GM12878 (cell line): ENCODE data around the gene PPP1R12B. TPM values are rescaled to one million over a fixed set of nuclear protein-coding genes. Genes with fewer than 3 reads are reported as not detected.
A peak's percentile ranks its signal among the peaks of the same experiment; 100 is the strongest.
"Not testable (repeated sequence)": the region's sequence is repeated elsewhere in the genome, so short reads cannot be mapped to it uniquely, and the experiment has no call there.

Experiments used
- ATAC-seq: fragments of 200-7000 bp; cut with Tn5 transposase; 3 replicates; pipeline ENCODE4 v1.9.1; 2020; ENCODE audit warnings: mild to moderate bottlenecking, moderate library complexity
- BruUV-seq: library from RNA; stranded (reverse); fragments of 400-500 nt; replicated peaks from 2 replicates; lab custom pipeline; 2021; lab: Mats Ljungman, UMichigan
- CTCF ChIA-PET: fragments of 300-600 bp; sonication (Branson Sonifier 250); formaldehyde crosslinking; extraction: SDS; loops from one replicate; lab custom pipeline; 2021; ENCODE audit warnings: inconsistent platforms; lab: Yijun Ruan, JAX
- POLR2A ChIA-PET: fragments of 350-600 bp; formaldehyde crosslinking; extraction: SDS; loops from one replicate; lab custom pipeline; 2021; ENCODE audit warnings: inconsistent platforms; lab: Charles Lee
- RAD21 ChIA-PET: fragments of 300-600 bp; sonication (Branson Sonifier 250); formaldehyde crosslinking; loops from one replicate; lab custom pipeline; 2023; ENCODE audit warnings: antibody characterized with exemption; ENCODE audit not compliant: unreplicated experiment; lab: Charles Lee
- SMC1A ChIA-PET: fragments of 300-600 bp; sonication (Branson Sonifier 250); formaldehyde crosslinking; loops from one replicate; lab custom pipeline; 2023; ENCODE audit not compliant: unreplicated experiment, uncharacterized antibody; lab: Charles Lee
- DNase-seq: peaks from one replicate; pipeline ENCODE4 v3.0.0-alpha.2; 2011; ENCODE audit warnings: low read depth, low spot score
- FAIRE-seq: peaks from 3 replicates; lab custom pipeline; 2011; peaks lifted over from hg19 to GRCh38; lab: Jason Lieb, UNC
- H2AFZ ChIP-seq: 2 replicates; pipeline ENCODE4 v1.6.0; 2011; ENCODE audit warnings: low read depth, low read length, control low read depth; ENCODE audit not compliant: control insufficient read depth
- H3K27ac ChIP-seq: 2 replicates; pipeline ENCODE4 v1.5.1; 2011; ENCODE audit warnings: control low read depth; ENCODE audit not compliant: control insufficient read depth, insufficient read depth
- H3K27me3 ChIP-seq, 2 experiments: replicated peaks in 1 of 2; 2 replicates each; pipeline versions ENCODE4 v1.6.0 to v1.6.1; 2011; ENCODE audit warnings: low read length in 1 of 2; ENCODE audit not compliant: control insufficient read depth in 2 of 2, insufficient read depth in 2 of 2
- H3K36me3 ChIP-seq, 2 experiments: 2 replicates each; pipeline ENCODE4 v1.5.1; 2011; ENCODE audit warnings: low read length in 1 of 2; ENCODE audit not compliant: control insufficient read depth in 2 of 2, insufficient read depth in 2 of 2
- H3K4me1 ChIP-seq: 2 replicates; pipeline ENCODE4 v1.6.1; 2011; ENCODE audit warnings: mild to moderate bottlenecking, low read length, moderate library complexity, mixed read lengths; ENCODE audit not compliant: control insufficient read depth, insufficient read depth
- H3K4me2 ChIP-seq: 2 replicates; pipeline ENCODE4 v1.6.0; 2011; ENCODE audit warnings: control low read depth; ENCODE audit not compliant: control insufficient read depth, insufficient read depth
- H3K4me3 ChIP-seq: fragments of 200-600 bp; sonication (generic); 2 replicates; pipeline ENCODE4 v1.5.1; 2016
- H3K79me2 ChIP-seq: 2 replicates; pipeline ENCODE4 v1.6.0; 2011; ENCODE audit warnings: low read length; ENCODE audit not compliant: control insufficient read depth, insufficient read depth
- H3K9ac ChIP-seq: 2 replicates; pipeline ENCODE4 v1.8.0; 2011; ENCODE audit warnings: low read length, control low read depth, mixed read lengths; ENCODE audit not compliant: control insufficient read depth, insufficient read depth
- H3K9me3 ChIP-seq: replicated peaks from 3 replicates; pipeline ENCODE4 v1.5.1; 2011; ENCODE audit warnings: mild to moderate bottlenecking, low read length; ENCODE audit not compliant: control insufficient read depth, insufficient read depth
- H4K20me1 ChIP-seq: 2 replicates; pipeline ENCODE4 v1.6.0; 2011; ENCODE audit not compliant: control insufficient read depth, insufficient read depth
- BMI1 ChIP-seq: fragments of 450-650 bp; IDR thresholded peaks from 2 replicates; pipeline ENCODE4 v1.6.1; 2016; ENCODE audit warnings: mild to moderate bottlenecking, moderate library complexity, borderline replicate concordance
- CBFB ChIP-seq: IDR thresholded peaks from 2 replicates; pipeline ENCODE4 v1.6.1; 2016; ENCODE audit warnings: antibody characterized with exemption, low read depth
- DPF2 ChIP-seq: fragments of 450-650 bp; IDR thresholded peaks from 2 replicates; pipeline ENCODE4 v1.6.1; 2017; ENCODE audit warnings: mild to moderate bottlenecking
- GABPA ChIP-seq: IDR thresholded peaks from 2 replicates; pipeline ENCODE4 v1.6.1; 2014; ENCODE audit warnings: antibody characterized with exemption, low read depth, mild to moderate bottlenecking, inconsistent platforms
- JUNB ChIP-seq: IDR thresholded peaks from 2 replicates; pipeline ENCODE4 v1.6.1; 2016; ENCODE audit warnings: antibody characterized with exemption, mild to moderate bottlenecking
- JUND ChIP-seq: IDR thresholded peaks from 2 replicates; pipeline ENCODE4 v1.6.1; 2012; ENCODE audit warnings: low read depth, mild to moderate bottlenecking, low read length, improper control_type of control experiment, moderate library complexity
- MEF2B ChIP-seq: fragments of 450-650 bp; IDR thresholded peaks from 2 replicates; pipeline ENCODE4 v1.6.1; 2018; ENCODE audit warnings: mild to moderate bottlenecking, moderate library complexity; ENCODE audit not compliant: partially characterized antibody, poor library complexity, severe bottlenecking
- NFIC ChIP-seq: IDR thresholded peaks from 2 replicates; pipeline ENCODE4 v1.6.1; 2012; ENCODE audit warnings: low read depth, mild to moderate bottlenecking, inconsistent platforms, low read length, moderate library complexity
- RUNX3 ChIP-seq: IDR thresholded peaks from 2 replicates; pipeline ENCODE4 v1.6.1; 2012; ENCODE audit warnings: low read length, inconsistent platforms
- SMARCA5 ChIP-seq: fragments of 450-650 bp; IDR thresholded peaks from 2 replicates; pipeline ENCODE4 v1.6.1; 2017; ENCODE audit warnings: mild to moderate bottlenecking
- SPI1 ChIP-seq: IDR thresholded peaks from 2 replicates; pipeline ENCODE4 v1.6.1; 2011; ENCODE audit warnings: low read depth, mild to moderate bottlenecking, low read length, moderate library complexity, borderline replicate concordance; ENCODE audit not compliant: insufficient read depth
- WGBS: methylation state at CpG from one replicate; pipeline ENCODE4 v1.1.6; 2016; ENCODE audit warnings: low lambda C conversion rate; ENCODE audit not compliant: insufficient replicate concordance, insufficient coverage; ENCODE audit errors: missing lambda C conversion rate; 5-methylcytosine and 5-hydroxymethylcytosine counted together
- in situ Hi-C: fragments of 300-500 bp; cut with MboI; formaldehyde crosslinking; loops from 9 replicates; pipeline ENCODE4 v1.14.3; 2018; ENCODE audit warnings: mixed read lengths
- intact Hi-C: fragments of 100-400 bp; cut with micrococcal nuclease; formaldehyde crosslinking; loops from one replicate; pipeline ENCODE4 v1.14.2; 2022; ENCODE audit not compliant: unreplicated experiment
- polyA plus RNA-seq, 11 experiments: library from polyadenylated mRNA; depleted of rRNA in 4 of 11; unstranded in 6 of 11; stranded (reverse) in 5 of 11; fragments of >200 nt; fragmentation: Nextera tagmentation in 4 of 11; fragmentation: Illumina TruSeq in 1 of 11; extraction: Ambion mirVana in 4 of 11; extraction: Trizol in 1 of 11; gene quantifications; 1 replicate in 1 of 11; 2 replicates in 10 of 11; pipeline versions ENCODE4 v1.2.1 to v1.2.3, GENCODE V29; 2011 to 2016; ENCODE audit warnings: inconsistent platforms in 2 of 11, missing spikeins in 2 of 11, low read depth in 1 of 11
- total RNA-seq, 4 experiments: library from RNA; depleted of rRNA in 3 of 4; stranded (reverse); fragments of >200 nt in 3 of 4; fragmentation: Illumina TruSeq in 1 of 4; extraction: Trizol in 1 of 4; gene quantifications; 2 replicates each; pipeline versions ENCODE4 v1.2.1 to v1.2.3, GENCODE V29; 2013 to 2021
- TF ChIP-seq, protein P1 (sequence below): fragments of 450-650 bp; formaldehyde crosslinking; IDR thresholded peaks from 2 replicates; pipeline ENCODE4 v1.4.0; 2022; ENCODE audit warnings: mild to moderate bottlenecking, moderate library complexity

The PPP1R12B gene
- total and polyA plus RNA-seq, 10 of the 15 experiments (the other 5 are each of a cell fraction or from before 2014, with no cell fraction given), result 0.29 to 9.4 (median 4.7) TPM

DNA sequence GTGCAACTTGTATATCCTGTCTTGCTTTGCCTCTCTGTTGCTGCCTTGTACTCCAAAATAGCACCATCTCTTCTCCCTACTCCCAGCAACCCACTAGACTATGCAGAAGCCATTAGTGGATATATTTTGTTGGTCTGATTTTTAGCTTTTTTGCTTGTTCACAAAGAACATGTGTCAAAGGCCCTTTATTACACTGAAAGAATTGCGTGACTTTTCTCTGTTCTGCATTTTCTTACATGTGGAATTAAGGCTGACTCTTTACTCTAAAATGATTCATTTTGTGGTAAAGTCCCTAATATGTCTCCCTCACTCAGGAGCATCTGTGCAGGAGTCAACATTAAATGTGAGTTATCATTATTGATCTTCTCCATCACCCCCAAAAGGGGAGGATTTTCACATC is 182.2 kb downstream of the PPP1R12B start:
- ChIA-PET CTCF (interaction anchor here (0.8 to 1.0 kb wide), 2 partner anchors 42 to 85 kb away, joined by 3 read pairs; no protein-coding TSS in a partner anchor), SMC1A (interaction anchor here (0.8 to 2.0 kb wide), 5 partner anchors 9 to 38 kb away, joined by 3 to 6 read pairs (median 4); no protein-coding TSS in a partner anchor)
- POLR2A ChIA-PET, H3K79me2 ChIP-seq, H3K9me3 ChIP-seq, H3K27me3 ChIP-seq, intact Hi-C loops: not testable (repeated sequence)
- TF ChIP-seq NFIC (0 out of 2 replicates have a peak, but pooled peaks have one; percentile 8), RUNX3 (0 out of 2 replicates have a peak, but pooled peaks have one; percentile 20), SMARCA5 (0 out of 2 replicates have a peak, but pooled peaks have one; percentile 35), SPI1 (peak; percentile 24; the same call in 1 of the 2 replicates), MEF2B (peak; percentile 9), DPF2 (0 out of 2 replicates have a peak, but pooled peaks have one; percentile 25)
- TF ChIP-seq, all 136 proteins: peak for 6; not testable (repeated sequence) for 130
- H3K4me3 ChIP-seq, BruUV-seq, H4K20me1 ChIP-seq, H3K4me2 ChIP-seq, H3K36me3 ChIP-seq, H3K9ac ChIP-seq, H3K27ac ChIP-seq, FAIRE-seq, H2AFZ ChIP-seq, DNase-seq, H3K4me1 ChIP-seq, in situ Hi-C loops: not testable (repeated sequence)
- RAD21 ChIA-PET, result interaction anchor here (0.6 to 0.9 kb wide), 3 partner anchors 28 to 38 kb away, joined by 3 to 4 read pairs (median 3); no protein-coding TSS in a partner anchor
- ATAC-seq, result peak; percentile 52
- 90% methylated on average over 1 of the region's 1 CpG for WGBS

GRCh38 chr1:202531472-202531811 is 182.9 kb downstream of the PPP1R12B start:
- Histone ChIP-seq H3K27me3 (no peaks in the 10 kb centered on the region), H3K4me2 (peak overlapping the region; percentile 55), H3K9me3 (no peaks in the 10 kb centered on the region), H3K4me1 (no peaks in the 10 kb centered on the region), H3K36me3 (no peaks in the 10 kb centered on the region), H3K9ac (no peak overlapping the region), H3K79me2 (no peaks in the 10 kb centered on the region), H3K4me3 (no peak overlapping the region), H3K27ac (peak overlapping the region; percentile 39; the same call in 1 of the 2 replicates)
- ChIA-PET CTCF (no interaction called here), POLR2A (no interaction called here), RAD21 (no interaction called here), SMC1A (interaction anchor here (1.2 kb wide), 1 partner anchor 12 kb away, joined by 4 read pairs; no protein-coding TSS in a partner anchor)
- in situ Hi-C loops (no loop called here), intact Hi-C loops (no loop called here)
- DNase-seq, result no peak
- TSS peak; percentile 90 for BruUV-seq
- ATAC-seq, result peak; percentile 75
- 0% methylated on average over 1 of the region's 1 CpG for WGBS
- no peak for FAIRE-seq
- TF ChIP-seq NFIC (no peak), GABPA (no peak), SPI1 (peak; percentile 43; the same call in 1 of the 2 replicates), BMI1 (no peak), CBFB (no peak), JUNB (peak; percentile 59), JUND (no peak)
- TF ChIP-seq, protein P1, sequence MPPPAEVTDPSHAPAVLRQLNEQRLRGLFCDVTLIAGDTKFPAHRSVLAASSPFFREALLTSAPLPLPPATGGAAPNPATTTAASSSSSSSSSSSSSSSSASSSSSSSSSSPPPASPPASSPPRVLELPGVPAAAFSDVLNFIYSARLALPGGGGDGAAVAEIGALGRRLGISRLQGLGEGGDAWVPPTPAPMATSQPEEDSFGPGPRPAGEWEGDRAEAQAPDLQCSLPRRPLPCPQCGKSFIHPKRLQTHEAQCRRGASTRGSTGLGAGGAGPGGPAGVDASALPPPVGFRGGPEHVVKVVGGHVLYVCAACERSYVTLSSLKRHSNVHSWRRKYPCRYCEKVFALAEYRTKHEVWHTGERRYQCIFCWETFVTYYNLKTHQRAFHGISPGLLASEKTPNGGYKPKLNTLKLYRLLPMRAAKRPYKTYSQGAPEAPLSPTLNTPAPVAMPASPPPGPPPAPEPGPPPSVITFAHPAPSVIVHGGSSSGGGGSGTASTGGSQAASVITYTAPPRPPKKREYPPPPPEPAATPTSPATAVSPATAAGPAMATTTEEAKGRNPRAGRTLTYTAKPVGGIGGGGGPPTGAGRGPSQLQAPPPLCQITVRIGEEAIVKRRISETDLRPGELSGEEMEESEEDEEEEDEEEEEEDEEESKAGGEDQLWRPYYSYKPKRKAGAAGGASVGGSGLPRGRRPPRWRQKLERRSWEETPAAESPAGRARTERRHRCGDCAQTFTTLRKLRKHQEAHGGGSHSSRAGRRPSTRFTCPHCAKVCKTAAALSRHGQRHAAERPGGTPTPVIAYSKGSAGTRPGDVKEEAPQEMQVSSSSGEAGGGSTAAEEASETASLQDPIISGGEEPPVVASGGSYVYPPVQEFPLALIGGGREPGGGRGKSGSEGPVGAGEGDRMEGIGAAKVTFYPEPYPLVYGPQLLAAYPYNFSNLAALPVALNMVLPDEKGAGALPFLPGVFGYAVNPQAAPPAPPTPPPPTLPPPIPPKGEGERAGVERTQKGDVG (CRISPR knock-in tag), result no peak
- TF ChIP-seq, all 136 proteins: peak for 2
- Histone ChIP-seq H4K20me1 (no peaks in the 10 kb centered on the region), H2AFZ (no peak overlapping the region)
